SK-N-SH (cell line): ENCODE measurements around the gene SNX11.

Experiments
- EZH2phosphoT487 ChIP-seq: fragments of 200-600 bp; sonication (generic); IDR thresholded peaks from 2 replicates; pipeline ENCODE4 v1.6.1; 2017; ENCODE audit warnings: low read depth, mixed run types, mild to moderate bottlenecking, antibody characterized with exemption, moderate library complexity, borderline replicate concordance
- FOSL2 ChIP-seq: IDR thresholded peaks from 2 replicates; pipeline ENCODE4 v1.4.0; 2012; ENCODE audit warnings: low read depth, mild to moderate bottlenecking, moderate library complexity, borderline replicate concordance
- FOXM1 ChIP-seq: IDR thresholded peaks from 2 replicates; pipeline ENCODE4 v1.4.0; 2012; ENCODE audit warnings: low read depth, mild to moderate bottlenecking
- GABPA ChIP-seq: IDR thresholded peaks from 2 replicates; pipeline ENCODE4 v1.4.0; 2012; ENCODE audit warnings: low read depth, mild to moderate bottlenecking
- MEF2A ChIP-seq: IDR thresholded peaks from 2 replicates; pipeline ENCODE4 v1.4.0; 2012; ENCODE audit warnings: low read depth, borderline replicate concordance
- POLR2AphosphoS5 ChIP-seq: IDR thresholded peaks from 2 replicates; pipeline ENCODE4 v1.6.1; 2012; ENCODE audit warnings: low read depth, low read length
- RAD21 ChIP-seq: IDR thresholded peaks from 2 replicates; pipeline ENCODE4 v1.6.1; 2012; ENCODE audit warnings: mild to moderate bottlenecking, low read length
- RCOR1 ChIP-seq: fragments of 150-350 bp; IDR thresholded peaks from 2 replicates; pipeline ENCODE4 v1.6.1; 2017; ENCODE audit warnings: antibody characterized with exemption, low read length
- SMC3 ChIP-seq: IDR thresholded peaks from 2 replicates; pipeline ENCODE4 v1.6.1; 2012; ENCODE audit warnings: low read depth, low read length, improper control_type of control experiment
- TAF1 ChIP-seq: IDR thresholded peaks from 2 replicates; pipeline ENCODE4 v1.6.1; 2012; ENCODE audit warnings: low read depth, mild to moderate bottlenecking, low read length, moderate library complexity, borderline replicate concordance
- TF ChIP-seq, protein P1 (sequence below): fragments of 200-600 bp; sonication (generic); IDR thresholded peaks from 2 replicates; pipeline ENCODE4 v1.6.1; 2017; ENCODE audit warnings: antibody characterized with exemption, mild to moderate bottlenecking, moderate library complexity
- TF ChIP-seq, protein P2 (sequence below): IDR thresholded peaks from 2 replicates; pipeline ENCODE4 v1.6.1; 2012; ENCODE audit warnings: mild to moderate bottlenecking, low read depth, low read length, moderate library complexity
- TF ChIP-seq, protein P3 (sequence below): IDR thresholded peaks from 2 replicates; pipeline ENCODE4 v1.4.0; 2012; ENCODE audit warnings: low read depth

DNA sequence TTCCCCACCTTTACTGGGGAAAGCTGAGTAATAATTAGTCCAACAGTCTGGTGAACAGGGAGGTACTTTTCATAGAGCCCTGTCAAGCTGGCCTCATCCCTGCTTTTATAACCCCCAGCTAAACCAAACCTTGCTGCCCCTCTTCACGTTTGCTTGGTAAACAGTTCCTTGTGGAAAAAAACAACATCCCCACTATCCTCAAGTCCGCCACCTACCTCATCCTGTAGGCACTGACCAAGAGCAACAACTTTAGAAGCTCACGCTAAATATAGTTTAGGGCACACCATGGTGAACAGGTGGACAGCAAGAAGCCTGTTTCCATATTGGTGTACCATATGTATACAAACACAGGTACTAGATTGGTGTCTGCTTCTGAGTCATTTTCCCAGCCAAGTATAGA is 42.9 kb upstream of the SNX11 start:
- TF ChIP-seq, protein P1, sequence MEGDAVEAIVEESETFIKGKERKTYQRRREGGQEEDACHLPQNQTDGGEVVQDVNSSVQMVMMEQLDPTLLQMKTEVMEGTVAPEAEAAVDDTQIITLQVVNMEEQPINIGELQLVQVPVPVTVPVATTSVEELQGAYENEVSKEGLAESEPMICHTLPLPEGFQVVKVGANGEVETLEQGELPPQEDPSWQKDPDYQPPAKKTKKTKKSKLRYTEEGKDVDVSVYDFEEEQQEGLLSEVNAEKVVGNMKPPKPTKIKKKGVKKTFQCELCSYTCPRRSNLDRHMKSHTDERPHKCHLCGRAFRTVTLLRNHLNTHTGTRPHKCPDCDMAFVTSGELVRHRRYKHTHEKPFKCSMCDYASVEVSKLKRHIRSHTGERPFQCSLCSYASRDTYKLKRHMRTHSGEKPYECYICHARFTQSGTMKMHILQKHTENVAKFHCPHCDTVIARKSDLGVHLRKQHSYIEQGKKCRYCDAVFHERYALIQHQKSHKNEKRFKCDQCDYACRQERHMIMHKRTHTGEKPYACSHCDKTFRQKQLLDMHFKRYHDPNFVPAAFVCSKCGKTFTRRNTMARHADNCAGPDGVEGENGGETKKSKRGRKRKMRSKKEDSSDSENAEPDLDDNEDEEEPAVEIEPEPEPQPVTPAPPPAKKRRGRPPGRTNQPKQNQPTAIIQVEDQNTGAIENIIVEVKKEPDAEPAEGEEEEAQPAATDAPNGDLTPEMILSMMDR: no peak
- TF ChIP-seq FOXM1 (no peak), RAD21 (no peak), SMC3 (no peak), EZH2phosphoT487 (no peak), TAF1 (no peak), POLR2AphosphoS5 (no peak), RCOR1 (no peak), GABPA (no peak), MEF2A (no peak), FOSL2 (no peak)
- TF ChIP-seq, protein P2, sequence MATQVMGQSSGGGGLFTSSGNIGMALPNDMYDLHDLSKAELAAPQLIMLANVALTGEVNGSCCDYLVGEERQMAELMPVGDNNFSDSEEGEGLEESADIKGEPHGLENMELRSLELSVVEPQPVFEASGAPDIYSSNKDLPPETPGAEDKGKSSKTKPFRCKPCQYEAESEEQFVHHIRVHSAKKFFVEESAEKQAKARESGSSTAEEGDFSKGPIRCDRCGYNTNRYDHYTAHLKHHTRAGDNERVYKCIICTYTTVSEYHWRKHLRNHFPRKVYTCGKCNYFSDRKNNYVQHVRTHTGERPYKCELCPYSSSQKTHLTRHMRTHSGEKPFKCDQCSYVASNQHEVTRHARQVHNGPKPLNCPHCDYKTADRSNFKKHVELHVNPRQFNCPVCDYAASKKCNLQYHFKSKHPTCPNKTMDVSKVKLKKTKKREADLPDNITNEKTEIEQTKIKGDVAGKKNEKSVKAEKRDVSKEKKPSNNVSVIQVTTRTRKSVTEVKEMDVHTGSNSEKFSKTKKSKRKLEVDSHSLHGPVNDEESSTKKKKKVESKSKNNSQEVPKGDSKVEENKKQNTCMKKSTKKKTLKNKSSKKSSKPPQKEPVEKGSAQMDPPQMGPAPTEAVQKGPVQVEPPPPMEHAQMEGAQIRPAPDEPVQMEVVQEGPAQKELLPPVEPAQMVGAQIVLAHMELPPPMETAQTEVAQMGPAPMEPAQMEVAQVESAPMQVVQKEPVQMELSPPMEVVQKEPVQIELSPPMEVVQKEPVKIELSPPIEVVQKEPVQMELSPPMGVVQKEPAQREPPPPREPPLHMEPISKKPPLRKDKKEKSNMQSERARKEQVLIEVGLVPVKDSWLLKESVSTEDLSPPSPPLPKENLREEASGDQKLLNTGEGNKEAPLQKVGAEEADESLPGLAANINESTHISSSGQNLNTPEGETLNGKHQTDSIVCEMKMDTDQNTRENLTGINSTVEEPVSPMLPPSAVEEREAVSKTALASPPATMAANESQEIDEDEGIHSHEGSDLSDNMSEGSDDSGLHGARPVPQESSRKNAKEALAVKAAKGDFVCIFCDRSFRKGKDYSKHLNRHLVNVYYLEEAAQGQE: no peak
- TF ChIP-seq, protein P3, sequence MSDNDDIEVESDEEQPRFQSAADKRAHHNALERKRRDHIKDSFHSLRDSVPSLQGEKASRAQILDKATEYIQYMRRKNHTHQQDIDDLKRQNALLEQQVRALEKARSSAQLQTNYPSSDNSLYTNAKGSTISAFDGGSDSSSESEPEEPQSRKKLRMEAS: no peak
